Measurements from ENCODE around the gene AGAP3.

AGAP3 gene

DNA sequence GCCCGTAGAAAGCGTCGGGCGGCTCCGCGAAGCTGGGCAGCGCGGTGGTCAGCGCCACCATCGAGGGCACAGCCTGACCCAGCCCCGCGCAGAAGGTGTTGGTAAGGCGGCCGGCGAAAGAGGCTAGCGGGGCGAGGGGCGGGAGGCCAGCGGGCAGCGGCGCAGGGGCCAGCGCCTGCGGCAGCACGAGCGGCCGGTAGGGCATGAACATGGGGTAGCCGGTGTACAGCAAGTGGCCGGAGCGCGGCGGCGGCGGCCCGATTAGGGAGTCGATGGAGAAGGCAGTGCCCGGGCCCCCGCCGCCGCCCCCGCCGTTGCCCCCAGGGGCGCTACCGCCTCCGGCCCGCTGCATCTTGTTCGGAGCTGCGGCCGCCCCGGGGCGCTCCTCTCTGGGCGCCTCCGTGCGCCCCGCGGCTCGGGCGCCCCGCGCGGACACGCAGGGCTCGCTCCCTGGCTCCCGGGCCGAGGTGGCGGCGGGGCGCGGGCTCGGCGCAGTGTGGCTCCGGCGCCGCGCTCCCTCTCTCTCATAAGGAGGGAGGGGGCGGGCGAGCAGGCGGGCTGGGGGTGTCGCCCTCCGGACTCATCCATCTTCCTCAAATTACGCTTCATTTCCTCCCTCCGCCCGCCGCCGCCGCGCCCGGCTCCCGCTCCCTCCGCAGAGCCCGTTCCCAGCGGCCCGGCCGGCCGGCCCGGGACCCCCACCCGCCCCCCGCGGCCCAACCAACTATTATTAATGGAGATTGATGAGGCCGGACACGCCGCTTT is 81.1 kb downstream of the AGAP3 start, which contains the start of gene GBX1:
Gene GBX1, minus strand, starts transcription at position 498 of the 765 bp plus-strand sequence. Its CDS starts 146 bp downstream, at position 352.
- no peak for DNase-seq (ENCODE audit: low spot score)

DNA sequence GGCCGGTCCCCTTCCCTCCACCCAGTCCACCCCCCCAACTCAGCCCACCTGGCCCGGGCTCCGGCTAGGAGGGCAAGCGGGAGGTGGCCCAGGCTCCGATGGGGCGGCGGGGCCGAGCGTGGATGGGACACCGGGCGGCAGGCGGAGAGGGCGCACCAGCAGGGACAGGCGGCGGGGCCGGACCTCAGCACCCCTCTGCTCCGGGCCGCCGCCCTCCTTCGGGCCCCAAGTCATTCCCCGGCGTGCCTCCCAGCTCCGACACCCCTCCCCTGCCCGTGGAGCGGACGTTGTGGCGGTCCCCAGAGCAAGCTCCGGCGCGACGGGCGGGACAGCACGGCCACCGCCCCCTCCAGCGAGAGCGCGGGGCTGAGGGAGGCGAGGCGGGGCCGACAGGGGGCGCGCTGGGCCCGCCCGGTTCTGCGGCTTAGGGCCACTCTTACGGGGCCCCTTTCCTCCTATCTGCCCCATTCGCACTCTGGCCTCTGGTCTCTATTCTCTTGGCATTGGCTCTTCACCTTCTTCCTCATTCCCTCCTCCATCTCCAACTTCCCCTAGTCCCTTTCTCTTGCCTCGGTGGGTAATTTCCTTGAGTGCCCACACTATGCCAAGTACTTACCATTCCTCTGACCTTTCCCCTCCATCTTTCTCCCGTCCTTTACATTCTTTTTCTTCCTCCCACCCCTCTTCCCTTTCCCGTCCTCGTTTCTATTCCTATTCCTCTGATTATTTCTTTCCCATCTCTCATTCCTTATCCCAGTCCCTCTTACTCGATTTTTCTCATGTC is 81.9 kb downstream of the AGAP3 start:
- DNase-seq (ENCODE audit: low spot score), result peak; percentile 51

DNA sequence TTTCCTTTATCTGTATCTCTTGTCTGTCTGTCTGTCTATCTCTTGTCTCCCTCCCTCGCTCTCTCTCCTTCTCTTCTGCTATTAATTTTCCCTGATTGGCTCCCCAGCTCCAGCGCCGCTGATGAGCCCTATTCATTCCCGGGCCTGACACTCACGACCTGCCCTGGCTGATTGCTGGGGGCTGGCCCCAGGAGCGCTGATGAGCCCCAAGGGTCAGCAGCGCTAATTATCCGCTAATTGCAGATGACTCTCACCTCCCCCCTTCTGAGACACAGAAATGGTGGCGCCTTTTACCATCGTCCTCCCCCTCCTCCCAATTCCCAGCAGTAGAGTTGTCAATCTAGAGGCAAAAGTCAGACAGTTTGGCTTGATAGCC is 82.5 kb downstream of the AGAP3 start:
- no peak for DNase-seq (ENCODE audit: low spot score)

DNA sequence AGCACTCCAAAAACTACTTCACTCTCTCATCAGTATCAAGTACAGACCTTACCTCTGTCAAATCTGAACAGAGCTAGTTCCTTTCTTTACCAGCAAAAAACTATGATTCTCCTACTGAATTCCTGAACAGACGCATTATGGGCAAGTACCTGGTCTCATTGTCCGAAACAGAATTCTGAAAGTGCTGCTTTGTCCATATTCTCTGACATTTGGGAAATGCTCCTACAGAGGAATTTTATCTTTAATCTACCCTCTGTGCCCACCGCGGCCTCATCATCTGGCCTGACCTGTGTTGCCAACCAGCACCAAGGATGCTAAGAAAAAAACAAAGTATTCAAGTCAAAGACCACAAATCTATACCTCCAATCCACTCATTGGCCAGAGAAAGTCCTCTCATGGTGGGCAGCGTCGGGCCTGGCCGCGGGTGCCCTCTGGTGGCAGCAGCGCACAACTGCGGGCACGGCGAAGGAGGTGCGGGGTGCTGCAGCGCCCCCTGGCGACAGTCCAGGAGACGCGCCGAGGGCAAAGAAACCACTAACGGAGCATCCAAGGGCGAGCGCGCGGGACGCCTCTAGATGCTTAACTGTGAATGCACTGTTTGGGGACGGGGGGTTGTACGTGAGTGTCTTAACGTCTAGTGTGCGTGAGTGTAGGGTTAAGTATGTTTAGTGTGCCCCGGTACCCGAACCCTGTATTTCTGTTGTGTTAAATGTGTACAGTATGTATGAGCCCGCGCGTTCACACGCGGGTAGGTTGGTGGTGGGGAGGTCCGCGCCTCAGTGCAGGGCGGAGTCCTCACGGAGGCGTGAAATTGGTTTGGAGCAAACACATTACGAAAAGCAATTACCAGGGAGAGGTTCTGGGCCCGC is 86.2 kb downstream of the AGAP3 start:
- DNase-seq (ENCODE audit: low spot score), result peak; percentile 78

DNA sequence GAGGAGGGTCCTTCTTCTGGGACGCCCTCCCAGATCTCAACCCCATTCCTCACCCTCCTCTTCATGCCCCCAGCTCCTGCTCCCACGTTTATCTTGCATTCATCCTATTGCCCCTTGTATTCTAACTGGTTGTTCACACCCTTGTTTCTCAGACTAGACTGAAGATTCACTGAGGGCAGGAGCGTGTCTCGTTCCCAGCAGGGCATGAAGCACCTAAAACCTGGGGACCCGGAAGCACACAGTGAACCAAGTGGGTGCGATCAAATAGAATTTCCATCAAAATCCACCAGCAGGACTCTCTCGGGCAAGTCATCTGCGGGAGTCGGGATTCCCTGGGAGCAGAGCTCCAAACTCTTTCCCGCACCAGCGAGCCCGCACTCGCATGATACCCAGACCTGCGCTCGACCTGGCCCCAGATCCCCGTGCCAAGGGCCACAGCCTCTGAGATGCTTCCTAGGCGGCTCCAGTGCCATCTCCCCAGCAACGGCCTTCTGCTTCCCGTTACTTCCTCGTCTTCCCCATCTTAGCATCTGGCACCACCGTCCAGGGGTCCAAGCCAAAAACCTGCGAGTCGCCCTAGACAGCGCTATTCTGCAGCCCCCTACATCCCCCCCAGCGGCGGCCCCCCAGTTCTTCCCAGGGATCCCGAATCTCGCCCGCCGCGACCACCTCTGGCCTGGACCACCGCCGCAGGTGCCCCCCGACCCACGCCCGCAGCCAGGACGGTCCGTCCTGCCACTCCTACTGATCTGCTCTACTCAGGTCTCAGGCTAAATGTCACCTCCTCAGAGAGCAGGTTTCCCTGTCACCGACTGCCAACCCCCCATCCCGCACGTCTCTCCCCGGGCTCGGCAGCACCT is 87.3 kb downstream of the AGAP3 start:
- no peak for DNase-seq (ENCODE audit: low spot score)

DNA sequence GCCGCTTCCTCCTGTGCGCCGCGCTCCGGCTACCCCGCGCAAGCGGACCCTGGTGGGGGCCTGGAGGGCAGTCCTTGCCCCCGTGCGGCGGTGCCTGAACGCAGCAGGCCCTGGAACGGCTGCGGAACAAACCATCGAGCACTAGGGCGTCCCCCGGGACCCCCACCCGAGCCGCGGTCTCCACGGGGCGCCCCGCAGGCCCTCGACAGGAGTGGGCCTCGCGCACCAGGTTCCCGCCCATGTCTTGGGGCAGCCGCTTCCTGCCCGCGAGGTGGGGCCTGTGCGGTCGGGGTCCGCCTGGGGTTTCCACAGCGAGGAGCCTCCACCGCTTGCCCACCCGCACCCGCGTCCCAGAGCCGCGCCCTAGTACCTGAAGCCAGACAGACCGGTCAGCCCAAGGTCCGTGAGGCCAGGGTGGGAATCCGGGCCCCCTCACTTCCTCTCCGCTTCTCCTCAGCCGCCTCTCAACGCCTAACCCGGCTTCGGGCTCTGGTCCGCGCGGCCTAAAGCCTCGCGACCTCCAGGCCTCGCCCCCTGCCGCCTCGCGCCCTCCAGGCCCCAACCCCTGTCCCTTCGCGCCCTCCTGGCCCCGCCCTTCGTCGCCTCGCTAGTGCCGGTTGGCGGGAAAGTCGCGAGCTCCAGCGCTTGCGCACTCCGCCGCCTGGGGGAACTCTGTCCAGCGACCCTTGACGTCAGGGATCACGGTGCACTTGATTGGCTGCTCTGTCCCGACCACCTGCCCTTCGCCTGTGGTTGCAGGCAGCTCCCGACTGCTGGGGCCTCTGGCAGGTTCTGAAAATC is 88.2 kb downstream of the AGAP3 start:
- no peak for DNase-seq (ENCODE audit: low spot score)

DNA sequence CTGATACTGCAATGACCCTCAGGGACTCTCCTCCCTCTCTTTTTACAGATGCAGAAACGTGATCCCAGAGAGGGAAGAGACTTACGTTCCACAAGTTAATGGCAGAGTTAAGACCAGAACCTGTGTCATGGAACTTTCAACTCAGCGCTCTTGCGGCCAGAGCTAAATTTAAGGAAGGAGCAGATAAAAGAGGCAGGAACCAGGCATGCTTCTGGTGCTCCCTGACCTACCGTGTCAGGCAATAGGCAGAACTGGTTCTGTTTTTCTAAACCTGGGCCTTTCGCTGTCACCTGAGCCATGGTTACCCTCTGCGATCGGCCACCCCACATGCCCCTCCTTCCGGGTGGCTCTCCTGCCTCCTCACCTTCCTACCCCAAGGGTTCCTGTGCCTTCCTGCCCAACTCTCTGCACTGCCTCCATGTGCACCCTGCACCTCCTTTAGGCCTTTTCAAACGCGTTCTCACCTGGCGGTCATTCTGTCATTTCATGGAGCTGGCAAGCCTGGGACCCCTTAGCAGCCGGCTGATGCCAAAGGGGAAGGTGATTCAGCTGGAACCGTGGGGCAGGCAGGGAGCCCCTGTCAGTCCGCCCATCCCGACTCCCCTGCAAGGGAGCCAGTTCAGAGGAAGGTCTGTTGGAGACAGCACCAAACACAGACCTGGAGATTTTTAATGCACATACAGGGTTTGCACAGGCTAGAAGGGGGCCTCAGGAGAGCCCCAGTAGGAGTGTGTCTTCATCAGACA is 88.9 kb downstream of the AGAP3 start:
- DNase-seq (ENCODE audit: low spot score), result no peak

DNA sequence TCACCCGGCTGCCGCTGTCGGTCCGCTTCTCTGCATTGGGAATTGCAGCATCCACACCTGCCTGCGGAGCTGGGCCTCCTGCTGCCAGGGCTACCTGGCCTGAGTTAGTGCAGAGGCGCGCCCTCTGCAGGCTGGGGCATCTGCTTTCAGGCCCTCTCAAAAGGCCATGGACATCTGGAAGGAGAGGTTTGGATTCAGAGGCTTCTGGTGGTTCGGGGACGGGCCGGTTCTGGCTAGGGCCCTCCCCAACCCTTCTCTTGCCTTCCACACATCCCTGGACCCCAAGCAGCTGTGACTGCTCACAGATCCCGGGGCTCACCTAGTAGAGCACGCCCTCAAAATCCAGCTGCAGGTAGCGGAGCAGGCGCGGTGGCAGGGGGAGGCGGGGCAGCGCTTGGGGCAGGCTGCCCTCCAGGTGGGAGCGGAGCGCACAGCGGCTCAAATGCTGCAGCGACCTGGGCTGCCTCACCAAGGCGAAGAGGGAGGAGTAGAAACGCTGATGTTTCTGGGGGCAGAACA is 89.6 kb downstream of the AGAP3 start:
- DNase-seq (ENCODE audit: low spot score), result no peak

DNA sequence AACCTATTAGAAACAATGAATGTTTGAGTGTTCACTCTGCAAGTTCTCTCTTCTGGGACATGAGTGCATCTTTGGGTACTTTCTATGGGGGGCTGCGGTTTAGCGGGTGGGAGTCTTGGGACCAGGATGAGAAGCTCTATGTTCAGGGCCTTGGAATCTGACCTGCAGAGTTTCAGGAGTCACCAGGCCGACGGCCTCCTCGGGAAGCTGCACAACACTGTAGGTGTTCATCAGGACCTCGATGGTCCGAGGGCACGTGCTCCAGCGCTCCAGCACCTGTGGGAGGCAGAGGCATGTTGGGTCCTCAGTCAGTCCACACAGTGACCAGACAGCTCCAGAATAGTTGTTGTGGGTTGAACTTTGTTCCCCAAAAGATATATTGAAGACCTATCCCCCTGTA is 90.1 kb downstream of the AGAP3 start:
- no peak for DNase-seq (ENCODE audit: low spot score)

DNA sequence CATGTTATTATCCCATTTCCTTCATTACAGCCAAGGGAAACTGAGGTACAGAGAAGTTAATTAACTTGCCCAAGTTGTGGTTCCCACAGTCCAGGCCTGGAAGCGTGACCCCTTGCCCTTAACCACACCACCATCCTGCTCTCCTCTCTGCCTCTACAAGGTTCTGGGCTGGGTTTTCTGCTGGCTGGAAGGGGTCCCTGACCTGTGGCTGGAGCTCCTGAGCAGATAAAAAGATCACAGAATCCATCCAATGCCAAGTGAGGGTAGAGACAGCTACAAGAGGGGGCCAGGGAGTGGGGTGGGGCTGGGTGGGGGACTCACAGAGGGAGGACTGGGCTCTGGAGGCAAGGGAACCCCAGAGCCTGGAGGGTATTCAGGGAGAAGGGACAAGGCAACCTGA is 91.0 kb downstream of the AGAP3 start:
- DNase-seq (ENCODE audit: low spot score), result no peak

DNA sequence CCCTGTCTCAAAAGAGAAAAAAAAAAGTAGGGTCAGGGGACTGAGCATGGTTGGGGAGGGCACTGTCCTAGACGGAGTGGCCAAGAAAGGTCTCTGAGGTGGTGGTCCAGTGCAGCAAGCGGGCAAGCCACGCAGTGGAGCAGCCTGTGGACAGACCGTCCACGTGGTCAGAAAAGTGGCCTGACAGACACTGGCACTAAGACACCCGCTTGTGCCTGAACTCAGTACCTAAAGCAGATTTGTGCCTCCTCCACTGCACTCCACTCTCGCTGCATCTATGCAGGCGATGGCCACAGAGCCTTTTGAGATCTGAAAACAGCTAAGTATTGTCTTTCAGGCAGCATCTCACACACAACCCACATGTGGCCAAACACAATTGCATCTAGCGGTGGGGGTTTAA is 92.0 kb downstream of the AGAP3 start:
- no peak for DNase-seq (ENCODE audit: low spot score)

DNA sequence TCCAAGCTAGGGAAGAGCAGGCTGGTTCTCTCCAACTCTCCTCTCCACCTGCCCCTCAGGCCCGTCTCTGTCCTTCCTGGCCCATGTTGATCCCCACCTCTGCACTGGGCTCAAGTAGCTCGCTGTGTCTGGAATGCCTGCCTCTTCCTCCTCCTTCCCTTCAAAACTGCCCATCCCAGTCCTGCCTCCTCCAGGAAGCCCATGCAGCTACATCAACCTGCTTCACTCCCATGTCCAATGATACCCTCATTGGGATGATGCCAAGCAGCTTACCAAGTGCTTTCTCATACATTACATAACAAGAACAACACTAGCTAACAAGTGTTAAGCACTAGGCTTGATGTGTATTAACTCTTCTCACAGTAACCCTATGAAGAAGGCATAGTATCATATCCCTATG is 92.6 kb downstream of the AGAP3 start:
- no peak for DNase-seq (ENCODE audit: low spot score)

DNA sequence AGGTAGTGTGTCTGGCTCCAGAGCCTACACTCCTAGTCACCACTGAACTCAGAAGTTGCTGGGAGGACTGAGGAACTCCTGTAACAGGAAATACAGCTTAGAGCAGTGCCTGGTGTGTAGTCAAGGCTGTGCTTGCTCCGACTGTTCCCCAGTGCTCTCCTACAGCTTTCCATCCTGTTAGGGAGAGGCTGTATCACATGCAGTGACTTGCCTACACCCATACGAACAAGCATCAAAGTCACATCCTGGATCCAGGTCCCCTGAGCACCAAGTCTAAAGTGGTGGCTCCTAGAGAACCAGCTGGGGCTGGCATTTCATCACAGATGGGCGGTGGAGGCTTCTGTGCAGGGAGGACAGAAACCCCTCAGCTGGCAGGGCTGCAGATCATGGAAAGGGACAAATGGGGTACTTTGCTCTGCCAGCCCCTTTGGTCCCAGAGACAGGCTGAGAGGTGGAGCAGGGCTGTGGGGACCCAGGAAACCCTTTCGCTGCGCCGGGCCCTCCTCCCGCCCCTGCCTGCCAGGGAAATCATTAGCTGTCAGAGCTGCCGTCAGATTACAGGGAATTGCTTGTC is 93.1 kb downstream of the AGAP3 start:
- no peak for DNase-seq (ENCODE audit: low spot score)

DNA sequence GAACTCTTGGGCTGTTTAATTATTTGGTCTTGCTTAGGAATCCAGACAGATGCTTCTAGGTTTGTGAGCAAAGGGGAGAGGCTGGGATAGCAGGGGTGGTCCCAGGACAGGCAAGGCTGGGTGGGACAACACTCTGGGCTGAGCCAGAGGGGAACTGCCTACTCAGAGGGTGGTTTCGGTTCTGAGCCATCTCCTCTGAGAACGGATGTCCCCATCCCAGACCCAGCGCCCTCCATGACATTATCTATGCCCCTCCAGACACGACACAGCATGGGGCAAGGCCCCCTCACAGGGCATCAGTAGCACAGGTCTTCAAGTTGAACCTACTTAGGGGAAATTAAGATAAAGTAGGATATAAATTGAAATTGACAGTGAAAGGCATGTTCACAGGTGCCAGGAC is 93.7 kb downstream of the AGAP3 start:
- DNase-seq (ENCODE audit: low spot score), result no peak

DNA sequence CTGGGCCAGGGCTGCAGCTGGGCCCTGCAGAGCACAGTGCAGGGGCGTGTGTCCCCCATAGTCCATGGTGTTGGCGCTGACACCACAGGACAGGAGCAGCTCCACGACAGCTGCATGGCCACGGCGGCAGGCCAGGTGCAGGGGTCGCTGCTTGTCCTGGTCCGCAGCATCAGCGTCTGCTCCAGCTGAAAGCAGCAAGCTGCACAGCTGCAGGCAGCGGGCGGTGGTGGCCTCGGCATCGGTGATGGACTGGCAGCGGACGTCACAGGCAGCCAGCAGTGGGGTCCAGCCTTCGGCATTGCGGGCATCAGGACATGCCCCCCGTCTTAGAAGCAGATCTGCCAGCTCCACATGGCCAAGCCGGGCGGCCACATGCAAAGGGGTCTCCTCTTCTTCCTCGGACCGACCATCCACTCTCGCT is 94.7 kb downstream of the AGAP3 start:
- no peak for DNase-seq (ENCODE audit: low spot score)

DNA sequence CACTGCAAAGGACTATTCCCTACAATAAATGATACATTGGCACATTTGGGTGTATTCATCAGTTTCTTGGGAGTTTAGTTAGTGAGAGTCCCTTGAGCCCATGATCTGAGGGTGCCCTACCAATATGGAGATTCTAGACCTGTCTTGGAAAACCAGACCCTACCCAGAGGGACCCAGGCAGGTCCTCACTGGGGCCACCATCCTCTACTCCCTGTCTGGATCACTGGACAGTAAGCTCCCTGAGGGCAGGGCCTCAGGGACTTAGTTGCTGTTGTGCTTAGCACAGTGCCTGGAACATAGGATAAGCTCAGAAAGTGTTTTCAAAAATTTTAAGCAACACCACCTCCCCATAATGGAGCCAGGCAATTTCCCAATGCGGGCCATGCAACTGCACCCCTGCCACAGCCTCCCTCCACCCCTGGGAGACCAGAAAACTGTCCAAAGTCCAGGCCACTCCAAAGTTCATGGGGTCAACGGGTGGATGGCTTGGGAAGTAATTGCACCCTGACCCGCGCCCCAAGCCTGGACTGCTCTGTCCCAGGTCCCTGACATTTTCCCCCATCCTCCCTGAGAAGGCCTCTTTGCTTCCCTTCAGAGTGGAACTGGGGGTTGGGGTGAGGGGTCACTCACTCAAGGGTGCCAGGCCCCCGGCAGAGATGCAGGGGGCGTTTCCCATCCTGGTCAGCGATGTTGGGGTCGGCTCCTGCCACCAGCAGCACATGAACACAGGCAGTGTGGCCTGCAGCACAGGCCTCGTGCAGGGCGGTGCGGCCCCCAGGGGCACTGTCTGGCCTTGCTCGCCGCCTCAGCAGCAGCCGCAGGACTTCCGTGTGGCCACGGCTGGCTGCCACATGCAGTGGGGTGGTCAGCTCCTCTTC is 99.7 kb downstream of the AGAP3 start:
- no peak for DNase-seq (ENCODE audit: low spot score)

DNA sequence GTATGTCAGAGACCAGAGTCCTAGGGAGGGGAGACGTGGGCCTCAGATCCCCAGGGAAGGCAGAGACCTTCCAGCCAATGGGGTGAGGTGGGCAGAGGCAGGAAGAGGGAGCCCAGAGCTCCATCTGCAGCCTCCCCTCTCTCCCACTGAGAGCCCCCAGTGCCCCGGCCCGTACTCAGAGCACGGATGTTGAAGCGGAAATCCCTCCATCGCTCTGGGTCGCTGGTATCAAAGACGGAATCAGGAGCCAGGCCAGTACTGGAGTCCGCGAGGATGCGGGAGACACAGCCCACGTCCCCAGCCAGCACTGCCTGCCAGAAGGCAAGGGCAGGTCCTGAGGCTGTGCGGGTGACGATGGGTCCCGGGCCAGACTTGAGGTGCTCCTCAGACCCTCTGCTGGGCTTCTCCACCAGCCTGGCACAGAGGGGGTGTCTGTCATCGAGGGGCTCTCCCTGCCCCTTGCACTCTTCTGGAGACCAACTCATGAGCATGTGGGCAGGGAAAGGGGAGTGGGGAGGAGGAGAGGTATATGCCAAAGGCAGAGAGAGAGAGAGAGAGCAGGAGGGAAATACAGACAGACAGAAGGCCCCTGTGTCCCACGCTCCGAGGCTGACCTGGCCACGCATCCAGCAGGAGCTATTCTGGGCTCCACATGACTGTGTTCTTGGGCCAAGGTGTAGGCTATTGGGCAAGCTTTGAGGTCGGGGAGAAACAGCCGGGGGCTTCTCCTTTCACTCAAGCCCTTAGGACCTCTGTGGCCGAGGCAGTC is 100.5 kb downstream of the AGAP3 start, which contains the start of gene ASB10:
Gene ASB10, minus strand, starts transcription at position 611 of the 769 bp plus-strand sequence. Its CDS starts 120 bp downstream, at position 491.
- DNase-seq (ENCODE audit: low spot score), result no peak

Data from CD4-positive, alpha-beta T cell treated with Interleukin-2 at 100 ng/mL for 4 hours (primary cell).